OCI-M2 (cell line): Measurements from ENCODE around the gene MAGI1.
"Not testable (repeated sequence)": the region's sequence is repeated elsewhere in the genome, so short reads cannot be mapped to it uniquely, and the experiment has no call there.

Source experiments
- DNase-seq: peaks from one replicate; lab custom pipeline; 2025; ENCODE audit not compliant: unreplicated experiment; lab: John Stamatoyannopoulos, UW

MAGI1 gene

GRCh38 chr3:65614585-65614984, 424.1 kb downstream of the MAGI1 start:
- DNase-seq, result no peak

DNA sequence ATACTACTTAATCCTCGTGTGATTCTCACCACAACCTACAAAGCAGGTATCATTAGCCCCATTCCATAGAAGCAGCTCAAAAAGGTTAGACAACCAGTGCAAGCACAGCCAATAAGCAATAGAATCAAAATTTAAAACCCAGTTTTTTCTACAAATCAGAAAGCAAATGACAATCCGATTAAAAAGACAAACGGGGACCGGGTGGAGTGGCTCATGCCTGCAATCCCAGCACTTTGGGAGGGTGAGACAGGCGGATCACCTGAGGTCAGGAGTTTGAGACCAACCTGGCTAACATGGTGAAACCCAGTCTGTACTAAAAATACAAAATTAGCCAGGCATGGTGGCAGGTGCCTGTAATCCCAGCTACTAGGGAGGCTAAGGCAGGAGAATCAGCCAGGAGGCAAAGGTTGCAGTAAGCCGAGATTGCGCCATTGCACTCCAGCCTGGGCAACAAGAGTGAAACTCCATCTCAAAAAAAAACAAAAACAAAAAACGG, 430.7 kb downstream of the MAGI1 start:
- not testable (repeated sequence) for DNase-seq

- no peak for DNase-seq
Observed at GRCh38 chr3:65607101-65607500, 431.6 kb downstream of the MAGI1 start.

- DNase-seq, result no peak
Observed at GRCh38 chr3:65605876-65606432, 432.8 kb downstream of the MAGI1 start.

DNA sequence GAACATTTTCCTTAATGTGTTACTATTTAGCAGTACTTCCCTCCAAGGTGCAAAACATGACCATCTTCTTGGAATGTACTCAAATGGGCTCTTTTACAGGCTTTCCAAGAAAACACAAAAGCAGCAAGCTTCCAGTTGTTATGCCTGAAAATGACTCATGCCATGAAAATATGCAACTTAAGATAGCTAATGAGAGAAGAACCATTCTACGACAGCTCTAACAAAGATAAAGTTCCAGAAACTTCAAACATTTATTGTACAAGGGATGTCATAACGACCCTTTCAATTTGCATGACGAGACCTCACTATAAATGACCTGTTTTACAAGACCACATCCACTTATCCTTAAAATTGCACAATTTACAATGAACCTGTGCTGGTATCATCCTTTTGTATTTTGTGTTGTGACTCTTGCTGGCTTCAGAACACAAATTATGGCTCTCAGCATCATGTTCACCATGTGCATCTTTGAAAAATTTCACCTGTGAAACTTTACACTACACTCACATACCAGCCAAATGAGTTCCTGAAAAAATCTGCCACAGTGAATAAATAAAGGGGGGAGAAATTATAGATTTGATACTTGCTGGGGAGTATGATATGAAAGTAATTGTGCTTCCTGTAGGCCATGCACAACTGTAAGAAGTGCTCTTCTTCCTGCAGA, 433.7 kb downstream of the MAGI1 start:
- DNase-seq, result no peak

DNA sequence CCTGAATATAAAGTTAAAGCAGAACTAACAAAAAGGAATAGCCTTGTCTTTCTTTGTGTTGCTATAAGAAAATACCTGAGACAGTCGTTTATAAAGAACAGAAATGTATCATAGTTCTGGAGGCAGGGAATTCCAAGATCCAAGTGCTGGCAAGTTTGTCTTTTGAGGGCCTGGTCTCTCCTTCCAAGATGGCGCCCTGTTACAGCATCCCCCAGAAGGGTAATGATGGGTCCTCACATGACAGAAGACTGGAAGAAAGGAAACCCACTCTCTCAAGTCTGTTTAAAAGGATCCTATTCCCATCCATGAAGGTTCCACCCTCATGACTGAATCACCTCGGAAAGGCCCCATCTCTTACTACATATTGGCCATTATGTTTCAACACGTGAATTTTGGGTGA, 435.1 kb downstream of the MAGI1 start:
- no peak for DNase-seq

GRCh38 chr3:65600888-65601287, 437.8 kb downstream of the MAGI1 start:
- DNase-seq, result no peak

DNA sequence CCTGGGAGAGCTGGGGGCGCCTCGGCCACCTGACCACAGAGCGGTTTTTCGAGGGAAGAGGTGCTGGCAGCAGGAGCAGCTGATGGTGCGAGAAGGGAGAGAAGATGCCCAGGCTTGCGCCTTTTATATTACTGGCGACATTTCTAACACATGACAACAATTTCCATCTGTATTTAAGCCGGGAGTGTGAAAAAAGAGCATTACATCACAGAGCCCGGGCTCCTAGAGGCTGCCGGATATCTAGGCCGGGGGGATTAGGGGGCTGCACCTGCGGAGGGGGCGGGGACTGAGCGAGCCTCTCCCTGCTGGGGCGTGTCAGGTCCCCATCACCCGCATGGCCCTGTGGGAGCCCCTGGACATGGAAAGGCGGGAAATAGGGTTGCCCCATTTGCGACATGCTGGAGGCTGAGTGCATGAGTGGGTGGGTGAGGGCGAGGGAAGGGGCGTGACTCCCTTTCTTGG, 440.7 kb downstream of the MAGI1 start:
- DNase-seq, result no peak

- no peak for DNase-seq
Observed at GRCh38 chr3:65597226-65597951, 441.3 kb downstream of the MAGI1 start.

DNA sequence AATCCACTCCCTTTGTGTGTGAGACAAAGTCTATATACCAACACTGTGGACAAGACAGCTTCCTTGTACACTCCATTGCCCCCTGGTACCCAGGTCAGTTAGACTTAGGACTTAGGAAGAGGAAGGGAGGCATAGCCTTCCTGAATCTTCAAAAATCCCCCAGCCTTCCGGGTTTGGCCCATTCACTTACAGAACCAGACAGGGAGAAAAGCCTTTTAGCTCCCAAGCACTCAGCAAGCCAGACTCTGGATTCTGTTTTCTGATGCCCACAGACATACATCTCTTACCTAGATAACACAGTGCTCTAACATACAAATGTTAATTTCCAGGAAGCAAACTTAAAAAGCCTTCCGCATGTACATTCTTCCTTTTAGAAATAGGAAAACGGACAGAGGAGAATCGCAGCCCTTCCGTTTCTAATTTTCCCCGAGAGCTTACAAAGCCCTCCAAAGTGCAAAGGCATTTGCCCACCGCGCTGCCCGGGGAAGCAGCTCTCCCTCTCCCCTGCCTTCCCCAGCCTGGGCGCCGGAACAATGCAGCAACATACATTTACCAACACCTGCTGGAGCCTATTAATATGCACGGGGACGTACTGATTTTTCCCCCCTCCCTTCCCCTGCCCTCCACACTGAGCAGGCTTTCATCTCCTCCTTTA, 442.0 kb downstream of the MAGI1 start:
- no peak for DNase-seq

GRCh38 chr3:65596029-65596300, 442.8 kb downstream of the MAGI1 start:
- DNase-seq, result no peak

GRCh38 chr3:65595222-65596028, 443.3 kb downstream of the MAGI1 start:
- no peak for DNase-seq

DNA sequence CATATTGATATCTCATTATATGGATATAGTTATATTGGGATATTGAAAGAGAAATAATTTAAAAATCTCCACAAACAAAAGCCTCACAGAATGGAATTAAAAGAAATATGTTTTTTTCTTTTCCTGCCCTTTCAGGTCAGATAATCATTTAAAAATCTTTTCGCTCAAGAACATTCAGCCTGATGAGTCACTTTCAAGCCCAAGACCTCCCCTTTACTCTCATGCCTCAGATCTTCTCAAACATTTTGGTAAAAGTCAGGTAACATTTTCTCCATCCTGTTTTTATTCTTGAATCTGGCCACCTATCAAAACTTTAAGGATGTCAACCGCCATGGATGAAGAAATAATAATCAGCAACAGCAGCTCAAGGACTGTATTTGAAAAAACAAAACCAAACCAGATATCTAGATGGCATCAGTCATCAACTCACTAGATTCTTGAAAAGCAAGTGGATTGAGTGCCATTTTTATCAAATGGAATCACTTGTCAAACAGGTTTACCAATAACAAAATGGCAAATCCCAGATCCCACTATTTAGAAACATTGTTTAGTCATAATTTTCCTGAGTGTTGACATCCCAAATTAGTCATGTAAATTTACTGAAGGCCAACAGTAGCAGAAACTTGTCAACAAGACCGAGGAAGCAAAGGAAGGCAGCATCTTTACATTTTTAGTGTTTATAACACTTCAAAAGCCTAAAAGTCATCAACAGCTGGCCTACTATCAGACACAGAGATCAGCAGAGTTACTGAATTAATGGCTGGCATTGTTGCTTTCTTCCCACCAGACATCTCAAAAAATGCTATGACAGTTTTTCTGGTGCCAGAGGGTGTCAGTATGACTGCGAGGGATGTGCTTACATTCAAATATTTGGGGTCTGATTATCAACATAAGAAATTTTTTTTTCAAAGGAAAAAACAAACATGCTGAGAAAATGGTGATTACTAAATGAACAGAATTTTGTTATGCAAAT, 444.7 kb downstream of the MAGI1 start:
- DNase-seq, result no peak

- no peak for DNase-seq
Observed at GRCh38 chr3:65591313-65591712, 447.4 kb downstream of the MAGI1 start.

DNA sequence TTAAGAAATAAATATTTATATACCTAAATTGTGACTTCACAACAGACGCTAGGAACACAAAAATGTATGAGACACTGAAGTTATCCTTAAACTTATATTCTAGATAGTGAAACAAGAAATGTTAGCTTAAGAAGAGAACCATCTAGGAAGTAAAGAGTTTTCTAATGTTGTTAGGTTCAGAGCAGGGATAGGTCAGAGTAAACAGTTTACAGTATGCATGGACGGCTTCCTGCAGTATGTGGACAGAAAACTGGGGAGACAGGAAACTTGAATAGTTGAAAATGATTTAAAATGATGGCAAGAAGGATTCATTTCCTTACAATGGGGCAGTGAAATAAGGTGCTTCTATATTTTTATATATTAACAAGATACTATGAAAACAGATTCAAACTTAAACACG, 449.8 kb downstream of the MAGI1 start:
- DNase-seq, result no peak

- no peak for DNase-seq
Observed at GRCh38 chr3:65587650-65588439, 450.9 kb downstream of the MAGI1 start.

DNA sequence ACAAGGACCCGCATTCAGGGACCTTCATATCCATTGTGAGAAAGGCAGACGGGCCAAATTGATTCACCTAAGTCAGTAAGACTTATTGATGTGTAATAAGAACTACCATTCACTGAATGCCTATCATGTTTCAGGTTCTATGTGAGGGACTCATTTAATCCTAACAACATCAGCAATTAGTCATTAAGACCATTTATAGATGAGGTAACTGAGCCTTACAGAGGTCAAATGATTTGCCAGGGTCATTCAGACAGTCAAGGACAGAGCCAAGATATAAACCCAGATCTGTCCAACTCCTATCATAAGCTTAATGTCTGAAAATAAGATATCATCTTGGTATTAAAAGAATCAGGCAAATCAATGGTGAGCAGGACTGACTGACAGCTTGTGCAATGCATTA, 453.8 kb downstream of the MAGI1 start:
- no peak for DNase-seq

- no peak for DNase-seq
Observed at GRCh38 chr3:65584002-65584401, 454.7 kb downstream of the MAGI1 start.

- DNase-seq, result no peak
Observed at GRCh38 chr3:65583188-65583587, 455.5 kb downstream of the MAGI1 start.
